IMR-90 (cell line): ENCODE measurements around the gene ZNF74. TPM values are rescaled to one million over a fixed set of nuclear protein-coding genes. Genes with fewer than 3 reads are reported as not detected.

Source experiments
- ATAC-seq: fragments of 200-7000 bp; cut with Tn5 transposase; 2 replicates; pipeline ENCODE4 v1.9.1; 2020; ENCODE audit warnings: low read depth, mild to moderate bottlenecking, moderate library complexity
- BruUV-seq: library from RNA; stranded (reverse); fragments of 400-500 nt; replicated peaks from 2 replicates; lab custom pipeline; 2021; lab: Mats Ljungman, UMichigan
- CTCF ChIA-PET: fragments of 300-600 bp; formaldehyde crosslinking; extraction: SDS; loops from one replicate; lab custom pipeline; 2021; ENCODE audit warnings: antibody characterized with exemption; lab: Yijun Ruan, JAX
- POLR2A ChIA-PET: fragments of 300-600 bp; sonication (Branson Sonifier 250); formaldehyde crosslinking; loops from one replicate; lab custom pipeline; 2022; ENCODE audit warnings: antibody characterized with exemption; ENCODE audit not compliant: unreplicated experiment; lab: Charles Lee
- DNase-seq: peaks from one replicate; pipeline ENCODE4 v3.0.0; 2013
- H2AFZ ChIP-seq: replicated peaks from 2 replicates; pipeline ENCODE3; 2013; ENCODE audit warnings: low read length, mild to moderate bottlenecking; ENCODE audit not compliant: poor library complexity
- H2AK5ac ChIP-seq: 2 replicates; pipeline ENCODE4 v1.6.1; 2013; ENCODE audit warnings: low read depth, low read length, inconsistent platforms
- H2AK9ac ChIP-seq: replicated peaks from 2 replicates; pipeline ENCODE3; 2013; ENCODE audit warnings: mild to moderate bottlenecking, low read depth, low read length, moderate library complexity; ENCODE audit not compliant: poor library complexity
- H2BK120ac ChIP-seq: 2 replicates; pipeline ENCODE4 v1.6.1; 2013; ENCODE audit warnings: low read depth, low read length, inconsistent platforms
- H2BK15ac ChIP-seq: 3 replicates; pipeline ENCODE4 v1.6.1; 2013; ENCODE audit warnings: low read depth, low read length, inconsistent platforms
- H2BK20ac ChIP-seq: 2 replicates; pipeline ENCODE4 v1.6.1; 2013; ENCODE audit warnings: low read depth, mild to moderate bottlenecking, inconsistent platforms, low read length, moderate library complexity
- H2BK5ac ChIP-seq: 2 replicates; pipeline ENCODE4 v1.6.1; 2013; ENCODE audit warnings: mild to moderate bottlenecking, low read depth, low read length, inconsistent platforms; ENCODE audit not compliant: poor library complexity, severe bottlenecking
- H3K14ac ChIP-seq: replicated peaks from 2 replicates; pipeline ENCODE4 v1.6.1; 2013; ENCODE audit warnings: low read depth, low read length, inconsistent platforms
- H3K18ac ChIP-seq: 2 replicates; pipeline ENCODE4 v1.6.1; 2013; ENCODE audit warnings: low read depth, low read length, control low read depth
- H3K23ac ChIP-seq: 2 replicates; pipeline ENCODE4 v1.6.1; 2013; ENCODE audit warnings: low read depth, low read length, inconsistent platforms
- H3K27ac ChIP-seq: 2 replicates; pipeline ENCODE4 v1.5.1; 2013; ENCODE audit warnings: mild to moderate bottlenecking, control low read depth, low read length; ENCODE audit not compliant: insufficient read depth
- H3K27me3 ChIP-seq: 2 replicates; pipeline ENCODE4 v1.6.1; 2013; ENCODE audit warnings: low read length; ENCODE audit not compliant: control insufficient read depth, insufficient read depth
- H3K36me3 ChIP-seq: 2 replicates; pipeline ENCODE4 v1.6.1; 2013; ENCODE audit warnings: low read length, mixed read lengths; ENCODE audit not compliant: control insufficient read depth, insufficient read depth
- H3K4ac ChIP-seq: 2 replicates; pipeline ENCODE4 v1.6.1; 2013; ENCODE audit warnings: low read depth, low read length, inconsistent platforms
- H3K4me1 ChIP-seq: 2 replicates; pipeline ENCODE4 v1.6.1; 2013; ENCODE audit warnings: low read length, mixed read lengths; ENCODE audit not compliant: control insufficient read depth, insufficient read depth
- H3K4me2 ChIP-seq: 2 replicates; pipeline ENCODE4 v1.6.1; 2013; ENCODE audit warnings: low read depth, mild to moderate bottlenecking, control low read depth, low read length, moderate library complexity
- H3K4me3 ChIP-seq: 2 replicates; pipeline ENCODE4 v1.5.1; 2013; ENCODE audit warnings: low read depth, mild to moderate bottlenecking, control low read depth, low read length, moderate library complexity; ENCODE audit not compliant: insufficient read depth
- H3K56ac ChIP-seq: 2 replicates; pipeline ENCODE4 v1.6.1; 2013; ENCODE audit warnings: low read length, inconsistent platforms; ENCODE audit not compliant: insufficient read depth; ENCODE audit errors: extremely low read depth
- H3K79me1 ChIP-seq, 2 experiments: 2 replicates each; pipeline ENCODE4 v1.6.1; 2013; ENCODE audit warnings: low read length in 2 of 2, inconsistent platforms in 1 of 2, low read depth in 1 of 2
- H3K9ac ChIP-seq: 2 replicates; pipeline ENCODE4 v1.6.1; 2013; ENCODE audit warnings: low read depth, low read length, control low read depth
- H3K9me1 ChIP-seq: 2 replicates; pipeline ENCODE4 v1.6.1; 2013; ENCODE audit warnings: low read length, inconsistent platforms; ENCODE audit not compliant: insufficient read depth
- H3K9me3 ChIP-seq: 2 replicates; pipeline ENCODE4 v1.6.1; 2013; ENCODE audit warnings: low read length; ENCODE audit not compliant: control insufficient read depth, insufficient read depth
- H4K20me1 ChIP-seq: 2 replicates; pipeline ENCODE4 v1.6.1; 2013; ENCODE audit warnings: low read length, inconsistent platforms; ENCODE audit not compliant: insufficient read depth
- H4K5ac ChIP-seq: 2 replicates; pipeline ENCODE4 v1.6.1; 2013; ENCODE audit warnings: mild to moderate bottlenecking, low read depth, low read length, control low read depth
- H4K8ac ChIP-seq, 2 experiments: 2 replicates each; pipeline ENCODE4 v1.6.1; 2013; ENCODE audit warnings: low read depth in 2 of 2, low read length in 2 of 2, control low read depth in 1 of 2, inconsistent platforms in 1 of 2
- H4K91ac ChIP-seq: 2 replicates; pipeline ENCODE4 v1.6.1; 2013; ENCODE audit warnings: low read depth, low read length, inconsistent platforms; ENCODE audit not compliant: insufficient read depth
- CEBPB ChIP-seq: IDR thresholded peaks from 2 replicates; pipeline ENCODE4 v1.6.1; 2012; ENCODE audit warnings: low read depth, low read length, improper control_type of control experiment
- MXI1 ChIP-seq: IDR thresholded peaks from 2 replicates; pipeline ENCODE4 v1.6.1; 2012; ENCODE audit warnings: low read depth, mild to moderate bottlenecking, low read length, moderate library complexity, borderline replicate concordance
- WGBS, 2 experiments: methylation state at CpG; one replicate each; pipeline versions ENCODE4 v1.1.5 to v1.1.7; 2013; ENCODE audit warnings: missing lambda C conversion rate in 2 of 2; ENCODE audit not compliant: insufficient read length in 1 of 2; ENCODE audit errors: extremely low coverage in 2 of 2; 5-methylcytosine and 5-hydroxymethylcytosine counted together
- dilution Hi-C: fragments of 300-500 bp; cut with HindIII; formaldehyde crosslinking; loops from one replicate; pipeline ENCODE4 v1.14.3; 2018; ENCODE audit warnings: low sequenced_read_pairs; ENCODE audit not compliant: unreplicated experiment
- in situ Hi-C: fragments of 300-500 bp; cut with MboI; formaldehyde crosslinking; loops from 3 replicates; pipeline ENCODE4 v1.14.3; 2019; ENCODE audit warnings: low sequenced_read_pairs, inconsistent platforms, mixed read lengths
- intact Hi-C: fragments of 100-400 bp; cut with micrococcal nuclease; formaldehyde crosslinking; loops from 2 replicates; pipeline ENCODE4 v1.10.0; 2022
- polyA plus RNA-seq, 3 experiments: library from polyadenylated mRNA; depleted of rRNA; stranded (reverse); fragments of >200 nt; gene quantifications; 2 replicates each; pipeline ENCODE4 v1.2.3, GENCODE V29; 2012; ENCODE audit warnings: low replicate concordance in 1 of 3
- total RNA-seq: library from RNA; depleted of rRNA; stranded (reverse); fragments of >200 nt; gene quantifications from 2 replicates; pipeline ENCODE4 v1.2.3, GENCODE V29; 2012

ZNF74 gene
- total and polyA plus RNA-seq, 2 of the 4 experiments (the other 2 are of a cell fraction) = 7.5 to 8.4 TPM

DNA sequence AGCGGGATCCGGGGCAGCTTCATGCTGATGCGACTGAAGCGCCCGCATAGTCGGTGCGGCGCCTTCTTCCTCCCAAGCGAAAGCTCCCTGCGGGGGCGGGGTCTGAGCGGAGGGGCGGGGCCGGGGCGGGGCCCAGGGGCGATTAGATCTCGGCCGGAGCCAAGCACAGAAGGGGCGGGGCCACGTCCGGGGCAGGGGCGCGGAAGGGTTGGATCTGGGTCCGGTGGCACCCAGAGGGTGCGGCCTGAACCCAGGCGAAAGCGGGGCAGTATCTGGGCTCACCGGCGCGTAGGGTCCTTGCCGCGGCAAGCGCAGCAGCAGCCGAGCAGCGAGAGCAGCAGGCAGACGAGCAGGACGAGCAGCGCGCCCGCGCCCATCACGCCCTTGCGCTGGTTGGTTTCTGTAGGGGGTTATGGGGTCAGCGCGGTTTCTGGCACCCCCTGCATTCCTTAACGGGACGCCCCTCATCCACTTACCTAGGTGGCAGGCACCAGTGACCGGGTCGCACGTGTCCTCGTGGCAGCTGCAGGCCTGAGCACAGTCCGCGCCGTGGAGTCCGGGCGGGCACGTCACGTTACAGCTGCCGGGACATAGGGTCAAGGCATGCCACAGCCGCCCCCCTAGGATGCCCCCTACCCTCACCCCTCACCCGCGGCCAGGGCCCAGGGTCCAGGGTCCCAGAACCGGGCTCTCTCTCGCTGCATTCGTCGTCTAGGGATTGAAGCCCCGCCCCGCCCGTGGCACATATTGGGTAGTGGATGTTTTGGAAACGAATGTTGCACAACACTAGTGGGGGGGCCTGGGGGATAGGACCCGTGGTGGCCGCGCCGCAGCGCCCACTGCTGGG is 35.5 kb downstream of the ZNF74 start:
- in situ Hi-C loops = no loop called here
- no TSS peak for BruUV-seq
- Histone ChIP-seq H3K79me1 (peaks cover 3 to 66% of the 10 kb centered on the region in 2 experiments; a peak in 3 of 4 replicates), H3K23ac (no peak overlapping the region), H3K4me2 (no peak overlapping the region), H2BK20ac (no peak overlapping the region), H2AK9ac (no peak overlapping the region), H2BK120ac (no peak overlapping the region), H3K18ac (no peak overlapping the region), H2BK15ac (no peak overlapping the region), H3K14ac (no peak overlapping the region), H4K91ac (no peak overlapping the region), H3K4me3 (no peak overlapping the region), H4K20me1 (peaks cover 76% of the 10 kb centered on the region), H2AK5ac (no peak overlapping the region), H3K9me3 (no peaks in the 10 kb centered on the region), H3K36me3 (peaks cover 52% of the 10 kb centered on the region), H2BK5ac (no peak overlapping the region), H4K5ac (no peak overlapping the region), H3K27me3 (no peaks in the 10 kb centered on the region), H3K9ac (no peak overlapping the region), H3K4ac (no peak overlapping the region), H3K56ac (no peak overlapping the region), H3K9me1 (peaks cover 15% of the 10 kb centered on the region), H2AFZ (peak overlapping the region; percentile 3), H3K27ac (no peak overlapping the region), H3K4me1 (0 out of 2 replicates have a peak, but pooled peaks cover 4% of the 10 kb centered on the region), H4K8ac (no peak overlapping the region)
- WGBS, 2 experiments = 89% methylated on average over 12 of the region's 75 CpGs; no CpG with 5 or more reads in 1 of the 2 experiments
- no peak for TF ChIP-seq MXI1
- TF ChIP-seq CEBPB = peak; percentile 40; the same call in 1 of the 2 replicates
- ChIA-PET POLR2A (interaction anchor here (0.6 kb wide), 1 partner anchor 83 kb away, joined by 3 read pairs; no protein-coding TSS in a partner anchor), CTCF (no interaction called here)
- intact Hi-C loops = no loop called here
- ATAC-seq (no peak), DNase-seq (no peak)
- dilution Hi-C loops = no loop called here
